Measurements from ENCODE around the gene PAK4. TPM values are rescaled to one million over a fixed set of nuclear protein-coding genes. Genes with fewer than 3 reads are reported as not detected.
"Not testable (repeated sequence)": the region's sequence is repeated elsewhere in the genome, so short reads cannot be mapped to it uniquely, and the experiment has no call there.

Gene PAK4
- total RNA-seq, 2 experiments from 2014 or later = 16.3 to 17.8 TPM

GRCh38 chr19:39087907-39088686 is 37.5 kb upstream of the PAK4 start:
- no peak overlapping the region for H3K27ac Mint-ChIP-seq
- peaks cover 15% of the 10 kb centered on the region for H3K27me3 Mint-ChIP-seq
- no peak for DNase-seq
- intact Hi-C loops (cut with micrococcal nuclease) = no loop called here
- no peaks in the 10 kb centered on the region for H3K36me3 Mint-ChIP-seq
- CTCF ChIA-PET = no interaction called here
- H3K9me3 Mint-ChIP-seq = no peaks in the 10 kb centered on the region
- POLR2A ChIA-PET = no interaction called here
- H3K4me3 Mint-ChIP-seq = no peak overlapping the region
- peaks cover 6% of the 10 kb centered on the region for H3K4me1 Mint-ChIP-seq (ENCODE audit: low read depth)

DNA sequence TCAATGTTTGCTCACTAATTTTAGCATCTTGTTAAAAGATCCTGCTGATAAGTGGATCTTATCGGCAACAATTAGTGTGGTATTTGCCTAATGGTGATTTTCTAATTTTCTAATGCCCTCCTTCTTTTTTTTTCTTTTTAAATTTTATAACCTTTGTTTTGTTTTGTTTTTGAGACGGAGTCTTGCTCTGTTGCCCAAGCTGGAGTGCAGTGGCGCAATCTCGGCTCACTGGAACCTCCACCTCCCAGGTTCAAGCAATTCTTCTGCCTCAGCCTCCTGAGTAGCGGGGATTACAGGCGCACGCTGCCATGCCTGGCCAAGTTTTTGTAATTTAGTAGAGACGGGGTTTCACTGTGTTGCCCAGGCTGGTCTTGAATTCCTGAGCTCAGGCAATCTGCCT is 35.6 kb upstream of the PAK4 start:
- intact Hi-C loops (cut with micrococcal nuclease); H3K27me3 Mint-ChIP-seq: not testable (repeated sequence)

DNA sequence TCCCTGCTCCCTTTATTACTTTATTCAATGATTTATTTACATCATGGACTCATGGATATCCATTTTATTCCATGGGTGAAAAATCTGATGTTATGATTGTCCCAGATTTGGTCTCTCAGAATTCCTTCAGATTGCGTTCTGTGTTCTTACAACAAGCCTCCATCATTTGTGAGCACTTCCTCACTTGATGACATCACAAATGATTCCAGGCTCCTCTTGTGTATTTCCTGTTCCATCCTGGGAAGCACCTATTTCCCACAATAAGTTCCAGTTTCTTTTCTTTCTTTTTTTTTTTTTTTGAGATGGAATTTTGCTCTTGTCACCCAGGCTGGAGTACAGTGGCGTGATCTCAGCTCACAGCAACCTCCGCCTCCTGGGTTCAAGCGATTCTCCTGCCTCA is 34.7 kb upstream of the PAK4 start:
- H3K27ac Mint-ChIP-seq = no peak overlapping the region
- intact Hi-C loops (cut with micrococcal nuclease) = no loop called here
- no peak overlapping the region for H3K4me3 Mint-ChIP-seq
- no peaks in the 10 kb centered on the region for H3K36me3 Mint-ChIP-seq
- peaks cover 5% of the 10 kb centered on the region for H3K4me1 Mint-ChIP-seq (ENCODE audit: low read depth)
- H3K27me3 Mint-ChIP-seq = no peaks in the 10 kb centered on the region
- no peak for DNase-seq
- CTCF ChIA-PET = interaction anchor here (0.7 kb wide), 1 partner anchor 18 kb away, joined by 4 read pairs; no protein-coding TSS in a partner anchor
- POLR2A ChIA-PET = interaction anchor here (0.6 kb wide), 1 partner anchor 9 kb away, joined by 3 read pairs; no protein-coding TSS in a partner anchor
- no peaks in the 10 kb centered on the region for H3K9me3 Mint-ChIP-seq

More for the DNA sequence above, 35.6 kb upstream of the PAK4 start:
- not testable (repeated sequence) for H3K4me1 Mint-ChIP-seq (ENCODE audit: low read depth); H3K36me3 Mint-ChIP-seq; DNase-seq; H3K27ac Mint-ChIP-seq; H3K9me3 Mint-ChIP-seq; H3K4me3 Mint-ChIP-seq
- POLR2A ChIA-PET = interaction anchor here (0.6 kb wide), 1 partner anchor 10 kb away, joined by 3 read pairs; no protein-coding TSS in a partner anchor
- CTCF ChIA-PET = interaction anchor here (0.7 kb wide), 1 partner anchor 19 kb away, joined by 4 read pairs; no protein-coding TSS in a partner anchor

- H3K9me3 Mint-ChIP-seq; H3K4me3 Mint-ChIP-seq; CTCF ChIA-PET; POLR2A ChIA-PET; H3K36me3 Mint-ChIP-seq; intact Hi-C loops (cut with micrococcal nuclease); DNase-seq; H3K4me1 Mint-ChIP-seq (ENCODE audit: low read depth); H3K27ac Mint-ChIP-seq: not testable (repeated sequence)
- H3K27me3 Mint-ChIP-seq = peaks cover 19% of the 10 kb centered on the region
Observed at GRCh38 chr19:39095799-39096540, 29.6 kb upstream of the PAK4 start.

- H3K27me3 Mint-ChIP-seq = peaks cover 19% of the 10 kb centered on the region
- CTCF ChIA-PET = interaction anchor here (0.6 to 1.5 kb wide), 4 partner anchors 14 to 245 kb away, joined by 3 to 5 read pairs (median 3); no protein-coding TSS in a partner anchor
- H3K4me3 Mint-ChIP-seq = no peak overlapping the region
- H3K27ac Mint-ChIP-seq = no peak overlapping the region
- intact Hi-C loops (cut with micrococcal nuclease) = no loop called here
- H3K4me1 Mint-ChIP-seq (ENCODE audit: low read depth) = peaks cover 8% of the 10 kb centered on the region
- H3K9me3 Mint-ChIP-seq = no peaks in the 10 kb centered on the region
- POLR2A ChIA-PET = no interaction called here
- DNase-seq = no peak
- no peaks in the 10 kb centered on the region for H3K36me3 Mint-ChIP-seq
Observed at GRCh38 chr19:39097299-39097698, 28.3 kb upstream of the PAK4 start.

DNA sequence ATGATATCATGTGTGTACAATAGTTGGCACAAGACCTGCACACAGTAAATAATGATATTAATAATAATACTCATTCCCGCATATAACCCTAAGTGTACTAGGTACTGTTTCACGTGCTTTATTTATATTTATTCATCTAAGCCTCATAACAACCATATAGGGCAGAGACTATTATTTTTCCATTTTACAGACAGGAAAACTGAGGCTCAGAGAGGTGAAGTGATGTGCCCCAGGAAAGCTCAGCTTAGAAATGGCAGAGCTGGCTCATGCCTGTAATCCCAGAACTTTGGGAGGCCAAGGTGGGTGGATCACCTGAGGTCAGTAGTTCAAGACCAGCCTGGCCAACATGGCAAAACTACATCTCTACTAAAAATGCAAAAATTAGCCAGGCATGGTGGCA is 27.9 kb upstream of the PAK4 start:
- intact Hi-C loops (cut with micrococcal nuclease) = no loop called here
- Mint-ChIP-seq H3K27me3 (peaks cover 19% of the 10 kb centered on the region), H3K36me3 (no peaks in the 10 kb centered on the region), H3K4me3 (no peak overlapping the region), H3K9me3 (no peaks in the 10 kb centered on the region), H3K27ac (no peak overlapping the region), H3K4me1 (ENCODE audit: low read depth) (peaks cover 8% of the 10 kb centered on the region)
- ChIA-PET POLR2A (no interaction called here), CTCF (interaction anchor here (0.6 to 1.5 kb wide), 4 partner anchors 14 to 245 kb away, joined by 3 to 5 read pairs (median 3); no protein-coding TSS in a partner anchor)
- no peak for DNase-seq

DNA sequence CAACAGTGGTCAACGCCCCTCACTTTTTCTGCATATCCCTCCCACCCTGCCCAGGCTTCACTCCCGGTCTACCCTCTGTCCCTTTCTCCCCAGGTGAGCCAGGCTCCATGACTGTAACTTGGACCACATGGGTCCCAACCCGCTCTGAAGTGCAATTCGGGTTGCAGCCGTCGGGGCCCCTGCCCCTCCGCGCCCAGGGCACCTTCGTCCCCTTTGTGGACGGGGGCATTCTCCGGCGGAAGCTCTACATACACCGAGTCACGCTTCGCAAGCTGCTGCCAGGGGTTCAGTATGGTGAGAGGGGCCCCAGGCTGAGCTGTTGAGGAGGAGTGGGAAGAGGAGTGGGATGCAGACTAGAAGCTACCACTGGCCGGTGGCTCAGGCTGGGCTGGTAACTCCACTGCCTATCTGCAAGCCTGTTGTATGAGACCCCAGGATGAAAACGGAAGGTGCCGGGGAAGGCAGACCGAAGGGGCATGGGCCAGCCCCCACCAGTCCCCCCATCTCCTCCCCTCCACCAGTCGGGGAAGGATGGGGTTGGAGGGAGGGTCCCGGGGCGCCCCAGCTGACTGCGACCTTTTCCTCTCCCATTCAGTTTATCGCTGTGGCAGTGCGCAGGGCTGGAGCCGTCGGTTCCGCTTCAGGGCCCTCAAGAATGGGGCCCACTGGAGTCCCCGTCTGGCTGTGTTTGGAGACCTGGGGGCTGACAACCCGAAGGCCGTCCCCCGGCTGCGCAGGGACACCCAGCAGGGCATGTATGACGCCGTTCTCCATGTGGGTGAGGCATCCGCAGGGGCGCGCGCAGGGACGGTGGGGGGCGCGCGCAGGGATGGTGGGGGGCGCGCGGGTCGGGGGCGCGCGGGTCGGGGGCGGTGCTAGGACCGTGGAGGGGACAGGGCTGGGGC is 27.0 kb upstream of the PAK4 start:
- peaks cover 19% of the 10 kb centered on the region for H3K27me3 Mint-ChIP-seq

GRCh38 chr19:39099341-39099740 is 26.2 kb upstream of the PAK4 start:
- Mint-ChIP-seq H3K9me3 (no peaks in the 10 kb centered on the region), H3K27me3 (peaks cover 19% of the 10 kb centered on the region), H3K4me1 (ENCODE audit: low read depth) (peaks cover 3% of the 10 kb centered on the region), H3K36me3 (no peaks in the 10 kb centered on the region), H3K27ac (no peak overlapping the region), H3K4me3 (no peak overlapping the region)
- CTCF ChIA-PET = no interaction called here
- intact Hi-C loops (cut with micrococcal nuclease) = no loop called here
- DNase-seq = no peak
- POLR2A ChIA-PET = no interaction called here

More for the DNA sequence above, 27.0 kb upstream of the PAK4 start:
- Mint-ChIP-seq H3K4me3 (no peak overlapping the region), H3K4me1 (ENCODE audit: low read depth) (peaks cover 7% of the 10 kb centered on the region), H3K9me3 (no peaks in the 10 kb centered on the region), H3K27ac (no peak overlapping the region), H3K36me3 (no peaks in the 10 kb centered on the region)
- ChIA-PET POLR2A (no interaction called here), CTCF (interaction anchor here (1.5 kb wide), 2 partner anchors 13 to 47 kb away, joined by 3 read pairs; no protein-coding TSS in a partner anchor)
- intact Hi-C loops (cut with micrococcal nuclease) = no loop called here
- no peak for DNase-seq

DNA sequence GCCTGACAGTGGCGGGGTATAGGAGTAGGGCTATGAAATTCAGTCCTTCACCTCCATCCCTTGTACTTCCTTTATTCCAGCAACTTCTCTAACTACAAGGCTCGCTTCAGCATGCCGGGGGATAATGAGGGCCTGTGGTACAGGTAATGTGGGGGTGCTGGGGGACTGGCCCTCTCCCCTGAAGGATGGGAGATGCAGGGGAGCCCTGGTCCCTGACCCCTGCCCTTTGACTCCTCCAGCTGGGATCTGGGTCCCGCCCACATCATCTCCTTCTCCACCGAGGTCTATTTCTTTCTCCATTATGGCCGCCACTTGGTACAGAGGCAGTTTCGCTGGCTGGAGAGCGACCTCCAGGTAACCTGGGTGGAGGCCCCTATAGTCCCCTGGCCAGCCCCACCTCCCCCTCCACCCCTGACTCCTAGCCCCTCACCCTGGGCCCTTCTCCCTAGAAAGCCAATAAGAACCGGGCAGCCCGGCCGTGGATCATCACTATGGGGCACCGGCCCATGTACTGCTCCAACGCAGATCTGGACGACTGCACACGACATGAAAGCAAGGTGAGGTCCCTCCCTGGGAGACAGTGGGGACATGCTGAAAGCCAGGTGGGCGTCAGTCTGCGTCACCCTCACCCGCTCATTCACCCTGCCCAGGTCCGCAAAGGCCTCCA is 25.0 kb upstream of the PAK4 start:
- H3K27me3 Mint-ChIP-seq = peaks cover 19% of the 10 kb centered on the region
- CTCF ChIA-PET = interaction anchor here (1.0 kb wide), 1 partner anchor 10 kb away, joined by 3 read pairs; no protein-coding TSS in a partner anchor
- peaks cover 3% of the 10 kb centered on the region for H3K4me1 Mint-ChIP-seq (ENCODE audit: low read depth)
- POLR2A ChIA-PET = interaction anchor here (0.6 kb wide), 1 partner anchor 10 kb away, joined by 3 read pairs; no protein-coding TSS in a partner anchor
- intact Hi-C loops (cut with micrococcal nuclease) = no loop called here
- H3K36me3 Mint-ChIP-seq = no peaks in the 10 kb centered on the region
- no peak for DNase-seq
- H3K4me3 Mint-ChIP-seq = no peak overlapping the region
- H3K9me3 Mint-ChIP-seq = no peaks in the 10 kb centered on the region
- H3K27ac Mint-ChIP-seq = no peak overlapping the region

DNA sequence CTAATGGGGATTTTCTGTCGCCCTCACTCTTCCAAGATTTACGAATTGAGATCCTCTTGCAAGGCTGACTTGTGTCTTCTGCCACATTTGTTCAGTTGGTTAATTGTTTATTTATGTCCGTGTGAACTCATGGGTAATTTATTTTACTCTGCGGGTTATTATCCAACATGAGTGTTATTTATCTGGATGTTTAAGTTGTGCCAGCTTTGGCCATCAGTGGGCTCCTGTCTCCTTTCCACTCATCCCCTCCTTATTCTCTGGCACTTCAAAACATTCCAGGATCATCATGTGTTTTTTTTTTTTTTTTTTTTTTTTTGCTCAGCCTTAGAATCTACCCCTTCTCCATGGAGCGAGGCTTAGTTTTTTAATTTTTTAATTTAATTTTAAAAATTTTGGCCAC is 22.4 kb upstream of the PAK4 start:
- H3K9me3 Mint-ChIP-seq = no peaks in the 10 kb centered on the region
- DNase-seq = no peak
- ChIA-PET POLR2A (no interaction called here), CTCF (no interaction called here)
- intact Hi-C loops (cut with micrococcal nuclease) = no loop called here
- no peak overlapping the region for H3K27ac Mint-ChIP-seq
- H3K36me3 Mint-ChIP-seq = no peaks in the 10 kb centered on the region
- no peak overlapping the region for H3K4me3 Mint-ChIP-seq
- H3K27me3 Mint-ChIP-seq = peaks cover 9% of the 10 kb centered on the region
- H3K4me1 Mint-ChIP-seq (ENCODE audit: low read depth) = peaks cover 3% of the 10 kb centered on the region

DNA sequence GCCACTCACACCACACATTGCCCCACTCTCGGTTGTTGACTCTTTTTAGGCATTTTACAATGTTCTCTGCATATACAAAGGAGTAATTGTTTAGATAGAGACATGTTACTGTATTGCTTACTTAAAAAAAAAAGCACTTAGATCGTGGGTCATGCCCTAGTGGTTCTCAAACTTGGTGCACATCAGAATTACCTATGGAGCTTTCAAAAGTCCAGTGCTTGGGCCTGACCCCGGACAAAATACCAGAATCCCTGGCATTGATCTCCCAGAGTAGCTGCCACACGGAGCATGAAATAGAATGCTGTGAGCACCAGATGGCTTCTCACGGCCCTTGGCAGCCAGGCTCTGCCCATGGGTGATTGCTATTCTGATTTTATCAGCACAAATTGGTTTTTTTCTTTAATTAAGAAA is 21.4 kb upstream of the PAK4 start:
- Mint-ChIP-seq H3K27ac (no peak overlapping the region), H3K9me3 (no peaks in the 10 kb centered on the region), H3K36me3 (no peaks in the 10 kb centered on the region), H3K4me3 (no peak overlapping the region), H3K27me3 (peaks cover 5% of the 10 kb centered on the region), H3K4me1 (ENCODE audit: low read depth) (peaks cover 3% of the 10 kb centered on the region)
- CTCF ChIA-PET = no interaction called here
- no peak for DNase-seq
- POLR2A ChIA-PET = no interaction called here
- intact Hi-C loops (cut with micrococcal nuclease) = no loop called here

All from activated CD4-positive, alpha-beta memory T cell treated with anti-CD3 and anti-CD28 coated beads for 36 hours (primary cell).